RWPE2 (cell line): ENCODE data around the gene KL.

ENCODE experiments used
- ATAC-seq: fragments of 200-7000 bp; cut with Tn5 transposase; 3 replicates; pipeline ENCODE4 v1.9.1; 2021; ENCODE audit warnings: low read depth
- DNase-seq: peaks from one replicate; pipeline ENCODE4 v3.0.0-alpha.2; 2020; ENCODE audit warnings: low spot score
- H3K27ac ChIP-seq: fragments of 450-650 bp; 2 replicates; pipeline ENCODE4 v1.5.1; 2017; ENCODE audit warnings: mild to moderate bottlenecking; ENCODE audit not compliant: poor library complexity, severe bottlenecking
- H3K27me3 ChIP-seq: fragments of 250-450 bp; sonication (Bioruptor Pico); 2 replicates; pipeline ENCODE4 v1.5.1; 2021; ENCODE audit warnings: mild to moderate bottlenecking, moderate library complexity; ENCODE audit not compliant: insufficient read depth, poor library complexity, severe bottlenecking
- H3K36me3 ChIP-seq: fragments of 250-450 bp; sonication (Bioruptor Pico); 2 replicates; pipeline ENCODE4 v1.5.1; 2020; ENCODE audit warnings: low read depth, mild to moderate bottlenecking, moderate library complexity
- H3K4me1 ChIP-seq: fragments of 250-450 bp; sonication (Bioruptor Pico); 2 replicates; pipeline ENCODE4 v1.5.1; 2021; ENCODE audit warnings: mild to moderate bottlenecking, moderate library complexity; ENCODE audit not compliant: insufficient read depth, poor library complexity, severe bottlenecking
- H3K4me3 ChIP-seq: fragments of 250-450 bp; sonication (Bioruptor Pico); 2 replicates; pipeline ENCODE4 v1.5.1; 2021; ENCODE audit warnings: mild to moderate bottlenecking, moderate library complexity; ENCODE audit not compliant: severe bottlenecking
- H3K9me3 ChIP-seq: fragments of 250-450 bp; sonication (Bioruptor Pico); 2 replicates; pipeline ENCODE4 v1.5.1; 2021; ENCODE audit warnings: mild to moderate bottlenecking, moderate library complexity; ENCODE audit not compliant: severe bottlenecking
- CTCF ChIP-seq: fragments of 450-650 bp; IDR thresholded peaks from one replicate; pipeline ENCODE4 v1.5.1; 2017; ENCODE audit warnings: mild to moderate bottlenecking, moderate library complexity; ENCODE audit not compliant: poor library complexity, severe bottlenecking

Gene KL

GRCh38 chr13:33033986-33034385 is 17.8 kb downstream of the KL start:
- no peak for DNase-seq
- Histone ChIP-seq H3K9me3 (no peaks in the 10 kb centered on the region), H3K27ac (no peak overlapping the region), H3K27me3 (no peaks in the 10 kb centered on the region), H3K36me3 (no peaks in the 10 kb centered on the region), H3K4me1 (no peaks in the 10 kb centered on the region), H3K4me3 (no peak overlapping the region)
- TF ChIP-seq CTCF = no peak
- ATAC-seq = no peak

DNA sequence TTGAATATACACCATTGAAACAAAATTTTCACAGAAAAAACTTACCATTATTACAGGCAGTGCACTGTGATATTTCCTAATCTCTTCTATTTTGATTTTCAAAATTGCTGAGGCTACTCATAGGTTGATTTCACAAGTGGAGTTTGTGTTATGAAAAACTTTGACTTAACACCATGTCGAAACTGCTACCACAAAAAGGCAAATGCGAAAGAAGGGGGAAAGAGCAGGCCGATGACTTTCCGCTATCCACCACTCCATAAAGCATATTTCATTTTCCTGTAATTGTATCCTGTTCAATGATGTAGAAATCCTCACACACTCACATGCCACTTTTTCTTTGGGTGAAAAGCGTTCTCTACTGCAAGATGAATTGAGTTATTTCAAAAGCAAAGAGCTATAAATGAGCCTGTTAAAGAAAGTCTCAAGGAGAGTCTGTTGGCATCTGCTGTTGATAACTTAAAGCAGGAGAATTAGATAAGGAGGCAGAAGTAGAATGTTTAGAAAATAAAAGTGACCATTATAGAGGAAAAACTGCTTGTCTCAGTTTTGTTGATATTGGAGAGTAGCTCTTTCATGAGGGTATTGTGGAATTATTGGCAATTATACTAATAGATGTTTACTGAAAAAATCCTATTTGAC is 18.8 kb downstream of the KL start:
- ATAC-seq (no peak), DNase-seq (no peak)
- no peak for TF ChIP-seq CTCF
- no peak overlapping the region for H3K4me3 ChIP-seq
- no peaks in the 10 kb centered on the region for H3K4me1 ChIP-seq
- no peaks in the 10 kb centered on the region for H3K27me3 ChIP-seq
- H3K27ac ChIP-seq = no peak overlapping the region
- no peaks in the 10 kb centered on the region for H3K36me3 ChIP-seq
- no peaks in the 10 kb centered on the region for H3K9me3 ChIP-seq

- no peak for TF ChIP-seq CTCF
- DNase-seq (no peak), ATAC-seq (no peak)
These were observed 21.4 kb downstream of the KL start for GRCh38 chr13:33037673-33038072.

DNA sequence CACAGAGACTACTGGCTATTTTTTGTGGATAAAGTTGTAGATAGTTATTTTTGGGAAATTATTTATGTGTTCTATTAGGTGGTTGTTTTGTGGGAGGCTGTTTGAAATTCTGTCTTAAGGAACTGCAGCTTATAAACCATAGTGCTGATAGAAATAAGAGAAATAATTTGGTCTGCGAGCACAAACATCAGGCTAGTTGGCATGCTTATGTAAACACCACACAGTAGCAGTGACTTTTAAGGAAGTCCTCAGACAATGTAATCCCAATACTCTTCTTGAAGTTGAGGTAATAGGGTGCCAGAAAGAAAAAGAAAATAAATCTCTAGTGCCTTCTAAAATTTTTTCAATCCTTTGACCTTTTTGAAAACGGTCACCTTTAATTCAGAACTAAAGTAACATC is 23.9 kb downstream of the KL start:
- Histone ChIP-seq H3K4me1 (no peaks in the 10 kb centered on the region), H3K27me3 (no peaks in the 10 kb centered on the region), H3K9me3 (no peaks in the 10 kb centered on the region), H3K36me3 (no peaks in the 10 kb centered on the region), H3K4me3 (no peak overlapping the region), H3K27ac (no peak overlapping the region)
- no peak for ATAC-seq
- TF ChIP-seq CTCF = no peak
- no peak for DNase-seq

More at GRCh38 chr13:33037673-33038072, 21.4 kb downstream of the KL start:
- Histone ChIP-seq H3K4me3 (no peak overlapping the region), H3K9me3 (no peaks in the 10 kb centered on the region), H3K27ac (no peak overlapping the region), H3K36me3 (no peaks in the 10 kb centered on the region), H3K4me1 (no peaks in the 10 kb centered on the region), H3K27me3 (no peaks in the 10 kb centered on the region)

- H3K36me3 ChIP-seq = no peaks in the 10 kb centered on the region
- no peak for TF ChIP-seq CTCF
- no peaks in the 10 kb centered on the region for H3K27me3 ChIP-seq
- ATAC-seq (no peak), DNase-seq (no peak)
- no peak overlapping the region for H3K27ac ChIP-seq
- no peaks in the 10 kb centered on the region for H3K9me3 ChIP-seq
- H3K4me3 ChIP-seq = no peak overlapping the region
- H3K4me1 ChIP-seq = no peaks in the 10 kb centered on the region
These were observed 29.8 kb downstream of the KL start for GRCh38 chr13:33045851-33046592.
